ENCODE results near the gene CNGB1.
A peak's percentile ranks its signal among the peaks of the same experiment; 100 is the strongest.

CNGB1 gene

GRCh38 chr16:57991551-57992059 is 20.7 kb upstream of the CNGB1 start:
- no peak for DNase-seq (ENCODE audit: low read depth, low spot score)
- TF ChIP-seq CTCF (IDR thresholded peaks at IDR 0.05; ENCODE audit: insufficient read depth, low read length, missing control alignments), result no peak
- H3K4me3 ChIP-seq (ENCODE audit: low read depth, low read length), result no peak overlapping the region
- ChIA-PET CTCF (interaction anchor here (1.0 to 7.6 kb wide), 3 partner anchors 8 to 92 kb away, joined by 3 to 34 read pairs (median 32); partner anchors contain the start of genes USB1 and ZNF319), POLR2A (no interaction called here)

- no peak overlapping the region for H3K4me3 ChIP-seq (ENCODE audit: low read depth, low read length)
- no peak for DNase-seq (ENCODE audit: low read depth, low spot score)
- no peak for TF ChIP-seq CTCF (IDR thresholded peaks at IDR 0.05; ENCODE audit: insufficient read depth, low read length, missing control alignments)
- ChIA-PET CTCF (interaction anchor here (0.9 to 7.6 kb wide), 3 partner anchors 10 to 89 kb away, joined by 3 to 34 read pairs (median 32); partner anchors contain the start of genes USB1 and ZNF319), POLR2A (no interaction called here)
These were observed 18.0 kb upstream of the CNGB1 start for GRCh38 chr16:57988929-57989328.

GRCh38 chr16:57987441-57988177 is 16.7 kb upstream of the CNGB1 start:
- DNase-seq (ENCODE audit: low read depth, low spot score), result no peak
- no peak for TF ChIP-seq CTCF (IDR thresholded peaks at IDR 0.05; ENCODE audit: insufficient read depth, low read length, missing control alignments)
- ChIA-PET CTCF (interaction anchor here (1.0 to 4.9 kb wide), 2 partner anchors 9 to 12 kb away, joined by 3 to 32 read pairs; partner anchors contain the start of genes USB1 and ZNF319), POLR2A (no interaction called here)
- H3K4me3 ChIP-seq (ENCODE audit: low read depth, low read length), result no peak overlapping the region

GRCh38 chr16:57986196-57986595 is 15.3 kb upstream of the CNGB1 start:
- CTCF ChIA-PET, result no interaction called here
- DNase-seq (ENCODE audit: low read depth, low spot score), result no peak
- no peak for TF ChIP-seq CTCF (IDR thresholded peaks at IDR 0.05; ENCODE audit: insufficient read depth, low read length, missing control alignments)
- POLR2A ChIA-PET, result no interaction called here
- no peak overlapping the region for H3K4me3 ChIP-seq (ENCODE audit: low read depth, low read length)

- DNase-seq (ENCODE audit: low read depth, low spot score), result no peak
- ChIA-PET CTCF (interaction anchor here (0.8 to 1.4 kb wide), 2 partner anchors 11 to 87 kb away, joined by 3 read pairs; no protein-coding TSS in a partner anchor), POLR2A (no interaction called here)
- TF ChIP-seq CTCF (IDR thresholded peaks at IDR 0.05; ENCODE audit: insufficient read depth, low read length, missing control alignments), result no peak
- peak overlapping the region; percentile 54 for H3K4me3 ChIP-seq (ENCODE audit: low read depth, low read length)
These were observed 14.6 kb upstream of the CNGB1 start for GRCh38 chr16:57985204-57986181.

Data from AG04449 (cell line).